ENCODE results near the gene PDIA4.
A peak's percentile ranks its signal among the peaks of the same experiment; 100 is the strongest.
"Not testable (repeated sequence)": the region's sequence is repeated elsewhere in the genome, so short reads cannot be mapped to it uniquely, and the experiment has no call there.

The PDIA4 gene

GRCh38 chr7:148982654-148983199 is 45.6 kb downstream of the PDIA4 start:
- Histone ChIP-seq H3K4me1 (ENCODE audit: insufficient read depth, insufficient read length) (no peaks in the 10 kb centered on the region), H3K36me3 (ENCODE audit: insufficient read depth, insufficient read length, low read length) (no peaks in the 10 kb centered on the region), H3K9me3 (ENCODE audit: insufficient read depth, low read length) (no peaks in the 10 kb centered on the region), H3K4me3 (ENCODE audit: insufficient read length, low read depth) (peak overlapping the region; percentile 57), H3K27me3 (ENCODE audit: insufficient read depth, insufficient read length) (peaks cover 5% of the 10 kb centered on the region), H3K9ac (ENCODE audit: insufficient read length, low read depth) (no peak overlapping the region)
- TF ChIP-seq YY1 (IDR thresholded peaks at IDR 0.05; ENCODE audit: insufficient read depth, insufficient read length) (no peak), ZNF274 (IDR thresholded peaks at IDR 0.05; ENCODE audit: low read depth, low read length) (no peak), SUZ12 (IDR thresholded peaks at IDR 0.05; ENCODE audit: extremely low read depth, insufficient read depth, insufficient read length) (no peak)
- DNase-seq (ENCODE audit: low read depth, low spot score), result no peak

DNA sequence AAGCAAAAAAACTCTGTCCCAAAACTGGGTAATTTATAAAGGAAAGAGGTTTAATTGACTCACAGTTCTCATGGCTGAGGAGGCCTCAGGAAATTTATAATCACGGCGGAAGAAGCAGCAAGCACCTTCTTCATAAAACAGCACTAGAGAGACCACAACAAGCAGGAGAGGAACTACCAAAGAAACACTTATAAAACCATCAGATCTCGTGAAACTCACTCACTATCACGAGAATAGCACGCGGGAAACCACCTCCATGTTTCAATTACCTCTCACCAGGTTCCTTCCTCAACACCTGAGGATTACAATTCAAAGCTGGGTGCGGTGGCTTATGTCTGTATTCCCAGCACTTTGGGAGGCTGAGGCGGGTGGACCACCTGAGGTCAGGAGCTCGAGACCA is 48.5 kb downstream of the PDIA4 start:
- Histone ChIP-seq H3K9ac (ENCODE audit: insufficient read length, low read depth) (no peak overlapping the region), H3K27me3 (ENCODE audit: insufficient read depth, insufficient read length) (peaks cover 5% of the 10 kb centered on the region), H3K9me3 (ENCODE audit: insufficient read depth, low read length) (no peaks in the 10 kb centered on the region), H3K36me3 (ENCODE audit: insufficient read depth, insufficient read length, low read length) (no peaks in the 10 kb centered on the region), H3K4me3 (ENCODE audit: insufficient read length, low read depth) (no peak overlapping the region), H3K4me1 (ENCODE audit: insufficient read depth, insufficient read length) (peaks cover 3% of the 10 kb centered on the region)
- TF ChIP-seq YY1 (IDR thresholded peaks at IDR 0.05; ENCODE audit: insufficient read depth, insufficient read length) (no peak), SUZ12 (IDR thresholded peaks at IDR 0.05; ENCODE audit: extremely low read depth, insufficient read depth, insufficient read length) (no peak), ZNF274 (IDR thresholded peaks at IDR 0.05; ENCODE audit: low read depth, low read length) (no peak)
- no peak for DNase-seq (ENCODE audit: low read depth, low spot score)

DNA sequence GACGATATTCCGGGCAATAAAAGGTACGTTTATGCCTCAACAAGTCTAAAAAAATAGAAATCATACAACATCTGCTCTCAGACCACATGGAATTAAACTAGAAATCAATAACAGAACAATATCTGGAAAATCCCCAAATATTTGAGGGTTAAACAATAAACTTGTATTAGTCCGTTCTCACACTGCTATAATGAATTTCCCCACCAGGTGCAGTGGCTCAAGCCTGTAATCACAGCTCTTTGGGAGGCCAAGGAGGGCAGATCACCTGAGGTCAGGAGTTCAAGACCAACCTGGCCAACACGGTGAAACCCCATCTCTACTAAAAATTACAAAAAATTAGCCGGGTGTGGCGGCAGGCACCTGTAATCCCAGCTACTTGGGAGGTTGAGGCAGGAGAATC is 49.2 kb downstream of the PDIA4 start:
- H3K9ac ChIP-seq (ENCODE audit: insufficient read length, low read depth); H3K9me3 ChIP-seq (ENCODE audit: insufficient read depth, low read length); H3K4me3 ChIP-seq (ENCODE audit: insufficient read length, low read depth); H3K27me3 ChIP-seq (ENCODE audit: insufficient read depth, insufficient read length); H3K4me1 ChIP-seq (ENCODE audit: insufficient read depth, insufficient read length); DNase-seq (ENCODE audit: low read depth, low spot score); H3K36me3 ChIP-seq (ENCODE audit: insufficient read depth, insufficient read length, low read length): not testable (repeated sequence)

- Histone ChIP-seq H3K4me1 (ENCODE audit: insufficient read depth, insufficient read length) (peaks cover 3% of the 10 kb centered on the region), H3K9me3 (ENCODE audit: insufficient read depth, low read length) (no peaks in the 10 kb centered on the region), H3K4me3 (ENCODE audit: insufficient read length, low read depth) (no peak overlapping the region), H3K27me3 (ENCODE audit: insufficient read depth, insufficient read length) (peaks cover 5% of the 10 kb centered on the region), H3K36me3 (ENCODE audit: insufficient read depth, insufficient read length, low read length) (no peaks in the 10 kb centered on the region), H3K9ac (ENCODE audit: insufficient read length, low read depth) (no peak overlapping the region)
- no peak for DNase-seq (ENCODE audit: low read depth, low spot score)
- TF ChIP-seq SUZ12 (IDR thresholded peaks at IDR 0.05; ENCODE audit: extremely low read depth, insufficient read depth, insufficient read length) (no peak), ZNF274 (IDR thresholded peaks at IDR 0.05; ENCODE audit: low read depth, low read length) (no peak), YY1 (IDR thresholded peaks at IDR 0.05; ENCODE audit: insufficient read depth, insufficient read length) (no peak)
Measured at GRCh38 chr7:148978091-148978490, 50.2 kb downstream of the PDIA4 start.

DNA sequence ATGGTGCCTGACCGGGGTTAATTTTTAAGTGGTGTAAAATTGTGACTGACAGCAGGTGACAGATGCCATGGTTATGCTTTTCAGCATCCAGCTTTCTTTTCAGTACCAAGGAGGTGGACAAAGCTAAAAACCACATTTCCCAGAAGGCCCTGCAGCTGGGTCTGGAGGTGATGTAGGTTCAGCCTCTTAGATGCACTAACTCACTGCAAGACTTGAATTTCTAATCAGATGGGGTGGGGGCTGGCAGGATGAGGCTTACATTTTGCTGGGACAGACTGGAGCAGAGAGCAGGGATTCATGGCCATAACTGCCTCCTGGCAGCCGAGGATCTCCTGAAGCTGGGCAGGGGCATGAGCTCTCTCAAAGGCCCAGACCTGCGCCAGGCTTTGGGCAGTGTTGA is 52.4 kb downstream of the PDIA4 start:
- TF ChIP-seq ZNF274 (IDR thresholded peaks at IDR 0.05; ENCODE audit: low read depth, low read length) (no peak), YY1 (IDR thresholded peaks at IDR 0.05; ENCODE audit: insufficient read depth, insufficient read length) (no peak), SUZ12 (IDR thresholded peaks at IDR 0.05; ENCODE audit: extremely low read depth, insufficient read depth, insufficient read length) (no peak)
- no peak for DNase-seq (ENCODE audit: low read depth, low spot score)
- no peaks in the 10 kb centered on the region for H3K9me3 ChIP-seq (ENCODE audit: insufficient read depth, low read length)
- no peak overlapping the region for H3K9ac ChIP-seq (ENCODE audit: insufficient read length, low read depth)
- H3K27me3 ChIP-seq (ENCODE audit: insufficient read depth, insufficient read length), result no peaks in the 10 kb centered on the region
- H3K4me1 ChIP-seq (ENCODE audit: insufficient read depth, insufficient read length), result peaks cover 3% of the 10 kb centered on the region
- no peak overlapping the region for H3K4me3 ChIP-seq (ENCODE audit: insufficient read length, low read depth)
- no peaks in the 10 kb centered on the region for H3K36me3 ChIP-seq (ENCODE audit: insufficient read depth, insufficient read length, low read length)

- no peaks in the 10 kb centered on the region for H3K36me3 ChIP-seq (ENCODE audit: insufficient read depth, insufficient read length, low read length)
- no peaks in the 10 kb centered on the region for H3K9me3 ChIP-seq (ENCODE audit: insufficient read depth, low read length)
- peaks cover 3% of the 10 kb centered on the region for H3K4me1 ChIP-seq (ENCODE audit: insufficient read depth, insufficient read length)
- H3K27me3 ChIP-seq (ENCODE audit: insufficient read depth, insufficient read length), result no peaks in the 10 kb centered on the region
- H3K9ac ChIP-seq (ENCODE audit: insufficient read length, low read depth), result no peak overlapping the region
- no peak overlapping the region for H3K4me3 ChIP-seq (ENCODE audit: insufficient read length, low read depth)
- no peak for TF ChIP-seq SUZ12 (IDR thresholded peaks at IDR 0.05; ENCODE audit: extremely low read depth, insufficient read depth, insufficient read length)
- TF ChIP-seq YY1 (IDR thresholded peaks at IDR 0.05; ENCODE audit: insufficient read depth, insufficient read length), result no peak
- TF ChIP-seq ZNF274 (IDR thresholded peaks at IDR 0.05; ENCODE audit: low read depth, low read length), result no peak
- DNase-seq (ENCODE audit: low read depth, low spot score), result no peak
Measured at GRCh38 chr7:148973256-148973655, 55.0 kb downstream of the PDIA4 start.

DNA sequence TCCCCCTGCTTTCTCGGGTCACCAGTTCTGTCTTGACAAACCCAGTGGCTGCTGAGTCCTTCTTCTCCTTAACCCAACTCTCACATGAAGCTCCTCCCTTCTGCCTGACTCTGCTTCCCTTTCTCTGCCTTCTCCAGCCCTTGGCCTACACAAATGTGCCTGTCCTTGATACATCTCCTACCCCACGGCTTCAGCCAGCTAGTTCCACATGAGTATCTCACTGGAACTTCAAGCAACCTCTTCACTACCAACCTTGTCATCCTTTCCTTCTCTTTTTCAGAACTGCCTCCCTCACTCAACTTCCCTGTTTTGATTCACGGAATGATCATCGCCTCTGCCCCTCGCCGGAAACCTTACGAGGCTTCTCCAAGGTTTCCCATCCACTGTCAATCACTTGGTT is 55.9 kb downstream of the PDIA4 start:
- no peak for DNase-seq (ENCODE audit: low read depth, low spot score)
- H3K4me1 ChIP-seq (ENCODE audit: insufficient read depth, insufficient read length), result peaks cover 3% of the 10 kb centered on the region
- no peaks in the 10 kb centered on the region for H3K36me3 ChIP-seq (ENCODE audit: insufficient read depth, insufficient read length, low read length)
- no peak overlapping the region for H3K9ac ChIP-seq (ENCODE audit: insufficient read length, low read depth)
- no peak overlapping the region for H3K4me3 ChIP-seq (ENCODE audit: insufficient read length, low read depth)
- no peaks in the 10 kb centered on the region for H3K9me3 ChIP-seq (ENCODE audit: insufficient read depth, low read length)
- no peaks in the 10 kb centered on the region for H3K27me3 ChIP-seq (ENCODE audit: insufficient read depth, insufficient read length)
- TF ChIP-seq YY1 (IDR thresholded peaks at IDR 0.05; ENCODE audit: insufficient read depth, insufficient read length) (no peak), ZNF274 (IDR thresholded peaks at IDR 0.05; ENCODE audit: low read depth, low read length) (no peak), SUZ12 (IDR thresholded peaks at IDR 0.05; ENCODE audit: extremely low read depth, insufficient read depth, insufficient read length) (no peak)

DNA sequence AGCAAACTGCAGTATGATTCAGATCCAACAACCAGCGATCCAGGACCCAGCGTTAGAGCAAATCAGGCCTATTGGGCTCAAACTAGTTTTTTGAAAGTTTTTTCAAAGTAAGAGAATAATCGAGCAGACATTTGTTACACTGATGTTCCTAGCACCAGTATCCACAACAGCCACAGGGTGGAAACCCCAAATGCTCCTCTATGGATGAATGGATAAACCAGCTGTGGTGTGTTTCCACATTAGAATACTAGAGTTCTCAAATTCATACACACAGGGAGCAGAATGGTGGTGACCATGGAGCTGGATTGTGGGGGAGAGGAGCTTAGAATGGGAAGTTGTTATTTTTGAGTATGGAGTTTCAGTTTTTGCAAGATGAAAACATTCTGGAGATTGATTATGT is 60.7 kb downstream of the PDIA4 start:
- Histone ChIP-seq H3K9ac (ENCODE audit: insufficient read length, low read depth) (no peak overlapping the region), H3K4me1 (ENCODE audit: insufficient read depth, insufficient read length) (no peaks in the 10 kb centered on the region), H3K36me3 (ENCODE audit: insufficient read depth, insufficient read length, low read length) (no peaks in the 10 kb centered on the region), H3K27me3 (ENCODE audit: insufficient read depth, insufficient read length) (no peaks in the 10 kb centered on the region), H3K9me3 (ENCODE audit: insufficient read depth, low read length) (no peaks in the 10 kb centered on the region), H3K4me3 (ENCODE audit: insufficient read length, low read depth) (no peak overlapping the region)
- no peak for DNase-seq (ENCODE audit: low read depth, low spot score)
- TF ChIP-seq ZNF274 (IDR thresholded peaks at IDR 0.05; ENCODE audit: low read depth, low read length) (no peak), YY1 (IDR thresholded peaks at IDR 0.05; ENCODE audit: insufficient read depth, insufficient read length) (no peak), SUZ12 (IDR thresholded peaks at IDR 0.05; ENCODE audit: extremely low read depth, insufficient read depth, insufficient read length) (no peak)

All from NT2/D1 (cell line).